Urinary bladder (tissue), 4 donors: ENCODE data around the gene SINHCAF. TPM values are rescaled to one million over a fixed set of nuclear protein-coding genes. Genes with fewer than 3 reads are reported as not detected.
"Not testable (repeated sequence)": the region's sequence is repeated elsewhere in the genome, so short reads cannot be mapped to it uniquely, and the experiment has no call there.

Experiments used
- DNase-seq: peaks from one replicate; pipeline ENCODE4 v3.0.0-alpha.2; 2015; ENCODE audit errors: extremely low spot score
- H3K27ac ChIP-seq: one replicate; pipeline ENCODE4 v1.5.1; 2013; ENCODE audit warnings: low read depth, mild to moderate bottlenecking, moderate library complexity
- H3K36me3 ChIP-seq: one replicate; pipeline ENCODE4 v1.6.1; 2013; ENCODE audit warnings: mild to moderate bottlenecking, moderate library complexity; ENCODE audit not compliant: insufficient read depth
- H3K4me1 ChIP-seq: one replicate; pipeline ENCODE4 v1.6.1; 2013; ENCODE audit warnings: mild to moderate bottlenecking, moderate library complexity; ENCODE audit not compliant: insufficient read depth
- H3K4me3 ChIP-seq: one replicate; pipeline ENCODE4 v1.5.1; 2013; ENCODE audit warnings: low read depth, low read length
- WGBS: extraction: QIAGEN DNeasy Blood & Tissue Kit; methylation state at CpG from one replicate; pipeline ENCODE4 v1.1.7; 2013; 5-methylcytosine and 5-hydroxymethylcytosine counted together
- polyA plus RNA-seq: library from polyadenylated mRNA; stranded (reverse); fragments of 200-250 nt; gene quantifications from one replicate; pipeline ENCODE4 v1.2.3, GENCODE V29; 2013
- total RNA-seq: library from RNA; depleted of rRNA; stranded (reverse); fragments of >200 nt; gene quantifications from one replicate; pipeline ENCODE4 v1.2.3, GENCODE V29; 2014
- donor health status: healthy with polysubstance abuse.
- donor health status: healthy.

SINHCAF gene
- total and polyA plus RNA-seq, 2 donors, result 17.4 to 47.7 TPM

GRCh38 chr12:31251707-31252611, 74.0 kb downstream of the SINHCAF start:
- not testable (repeated sequence) for H3K27ac ChIP-seq, H3K36me3 ChIP-seq, DNase-seq, H3K4me3 ChIP-seq, H3K4me1 ChIP-seq
- 74% methylated on average over 34 of the region's 34 CpGs for WGBS

GRCh38 chr12:31250179-31250578, 75.8 kb downstream of the SINHCAF start:
- no peak overlapping the region for H3K27ac ChIP-seq

GRCh38 chr12:31249356-31249755, 76.6 kb downstream of the SINHCAF start:
- Histone ChIP-seq H3K27ac (no peak overlapping the region), H3K4me3 (no peak overlapping the region), H3K4me1 (no peaks in the 10 kb centered on the region), H3K36me3 (no peaks in the 10 kb centered on the region)
- no peak for DNase-seq
- 60% methylated on average over 3 of the region's 3 CpGs for WGBS

More at GRCh38 chr12:31250179-31250578, 75.8 kb downstream of the SINHCAF start:
- no peak for DNase-seq
- no peaks in the 10 kb centered on the region for H3K36me3 ChIP-seq
- H3K4me1 ChIP-seq, result no peaks in the 10 kb centered on the region
- no peak overlapping the region for H3K4me3 ChIP-seq
- 74% methylated on average over 6 of the region's 6 CpGs for WGBS

GRCh38 chr12:31248815-31249214, 77.1 kb downstream of the SINHCAF start:
- 99% methylated on average over 2 of the region's 2 CpGs for WGBS
- no peaks in the 10 kb centered on the region for H3K36me3 ChIP-seq
- H3K27ac ChIP-seq, result no peak overlapping the region
- no peak for DNase-seq
- no peak overlapping the region for H3K4me3 ChIP-seq
- no peaks in the 10 kb centered on the region for H3K4me1 ChIP-seq

GRCh38 chr12:31248337-31248736, 77.6 kb downstream of the SINHCAF start:
- DNase-seq, result no peak
- WGBS, result 95% methylated on average over 6 of the region's 6 CpGs
- no peak overlapping the region for H3K27ac ChIP-seq
- H3K4me3 ChIP-seq, result no peak overlapping the region
- H3K36me3 ChIP-seq, result no peaks in the 10 kb centered on the region
- no peaks in the 10 kb centered on the region for H3K4me1 ChIP-seq

- Histone ChIP-seq H3K4me3 (no peak overlapping the region), H3K27ac (no peak overlapping the region), H3K4me1 (no peaks in the 10 kb centered on the region), H3K36me3 (no peaks in the 10 kb centered on the region)
- DNase-seq, result no peak
- WGBS, result 61% methylated on average over 10 of the region's 10 CpGs
These were observed 79.5 kb downstream of the SINHCAF start for GRCh38 chr12:31246470-31246850.

GRCh38 chr12:31245822-31246469, 80.0 kb downstream of the SINHCAF start:
- Histone ChIP-seq H3K27ac (no peak overlapping the region), H3K4me3 (no peak overlapping the region), H3K36me3 (no peaks in the 10 kb centered on the region), H3K4me1 (no peaks in the 10 kb centered on the region)
- 84% methylated on average over 15 of the region's 15 CpGs for WGBS
- DNase-seq, result no peak

GRCh38 chr12:31242418-31242817, 83.5 kb downstream of the SINHCAF start:
- not testable (repeated sequence) for H3K4me1 ChIP-seq, H3K4me3 ChIP-seq, H3K27ac ChIP-seq, DNase-seq, H3K36me3 ChIP-seq
- 90% methylated on average over 10 of the region's 10 CpGs for WGBS

- Histone ChIP-seq H3K27ac (no peak overlapping the region), H3K4me1 (no peaks in the 10 kb centered on the region), H3K4me3 (no peak overlapping the region), H3K36me3 (no peaks in the 10 kb centered on the region)
- DNase-seq, result no peak
- 20% methylated on average over 11 of the region's 11 CpGs for WGBS
These were observed 87.1 kb downstream of the SINHCAF start for GRCh38 chr12:31238764-31239387.

- not testable (repeated sequence) for H3K4me3 ChIP-seq, DNase-seq, H3K4me1 ChIP-seq, H3K36me3 ChIP-seq, H3K27ac ChIP-seq
- 73% methylated on average over 10 of the region's 10 CpGs for WGBS
These were observed 87.6 kb downstream of the SINHCAF start for GRCh38 chr12:31238333-31238732.

- Histone ChIP-seq H3K4me3 (no peak overlapping the region), H3K4me1 (no peaks in the 10 kb centered on the region), H3K36me3 (no peaks in the 10 kb centered on the region), H3K27ac (no peak overlapping the region)
- 83% methylated on average over 11 of the region's 11 CpGs for WGBS
- no peak for DNase-seq
These were observed 88.8 kb downstream of the SINHCAF start for GRCh38 chr12:31236998-31237637.

- 80% methylated on average over 9 of the region's 9 CpGs for WGBS
- H3K4me1 ChIP-seq, result no peaks in the 10 kb centered on the region
These were observed 90.0 kb downstream of the SINHCAF start for GRCh38 chr12:31235868-31236395.

More at GRCh38 chr12:31235868-31236395, 90.0 kb downstream of the SINHCAF start:
- no peak overlapping the region for H3K4me3 ChIP-seq
- DNase-seq, result no peak
- H3K27ac ChIP-seq, result no peak overlapping the region
- H3K36me3 ChIP-seq, result no peaks in the 10 kb centered on the region
